HUES64 (cell line): ENCODE measurements around the gene OMD.
"Not testable (repeated sequence)": the region's sequence is repeated elsewhere in the genome, so short reads cannot be mapped to it uniquely, and the experiment has no call there.

ENCODE experiments used
- H3K27ac ChIP-seq: 2 replicates; pipeline ENCODE4 v1.7.0; 2013; ENCODE audit warnings: low read depth, low read length, inconsistent platforms
- H3K27me3 ChIP-seq: 2 replicates; pipeline ENCODE4 v1.6.1; 2013; ENCODE audit warnings: mild to moderate bottlenecking, low read length; ENCODE audit not compliant: insufficient read depth
- H3K36me3 ChIP-seq: 2 replicates; pipeline ENCODE4 v1.6.1; 2013; ENCODE audit warnings: mild to moderate bottlenecking, low read length; ENCODE audit not compliant: insufficient read depth
- H3K4me1 ChIP-seq: 2 replicates; pipeline ENCODE4 v1.6.1; 2013; ENCODE audit warnings: mild to moderate bottlenecking, low read length, moderate library complexity; ENCODE audit not compliant: insufficient read depth
- H3K4me3 ChIP-seq: 2 replicates; pipeline ENCODE4 v1.5.1; 2013; ENCODE audit warnings: mild to moderate bottlenecking, low read length, moderate library complexity
- H3K9ac ChIP-seq: 2 replicates; pipeline ENCODE4 v1.6.1; 2013; ENCODE audit warnings: mild to moderate bottlenecking, low read depth, low read length
- H3K9me3 ChIP-seq: 2 replicates; pipeline ENCODE4 v1.6.1; 2013; ENCODE audit warnings: low read depth, low read length; ENCODE audit not compliant: insufficient read depth
- WGBS: fragments of 150-250, 120-280 bp; methylation state at CpG from one replicate; pipeline ENCODE4 v1.1.7; 2013; ENCODE audit warnings: missing lambda C conversion rate; 5-methylcytosine and 5-hydroxymethylcytosine counted together

Gene OMD

GRCh38 chr9:92411157-92411556 lies 13.1 kb downstream of the OMD start:
- 91% methylated on average over 4 of the region's 4 CpGs for WGBS
- H3K4me3 ChIP-seq, H3K27ac ChIP-seq, H3K36me3 ChIP-seq, H3K9ac ChIP-seq, H3K9me3 ChIP-seq, H3K4me1 ChIP-seq, H3K27me3 ChIP-seq: not testable (repeated sequence)

GRCh38 chr9:92408747-92409478 lies 15.4 kb downstream of the OMD start:
- no peaks in the 10 kb centered on the region for H3K36me3 ChIP-seq
- no peaks in the 10 kb centered on the region for H3K4me1 ChIP-seq
- no peaks in the 10 kb centered on the region for H3K27me3 ChIP-seq
- no peak overlapping the region for H3K4me3 ChIP-seq
- no peak overlapping the region for H3K27ac ChIP-seq
- WGBS: 100% methylated on average over 1 of the region's 2 CpGs
- H3K9ac ChIP-seq: no peak overlapping the region
- H3K9me3 ChIP-seq: no peaks in the 10 kb centered on the region

GRCh38 chr9:92407818-92408217 lies 16.5 kb downstream of the OMD start:
- Histone ChIP-seq H3K36me3 (no peaks in the 10 kb centered on the region), H3K4me3 (no peak overlapping the region), H3K27ac (no peak overlapping the region), H3K9ac (no peak overlapping the region), H3K4me1 (no peaks in the 10 kb centered on the region), H3K27me3 (no peaks in the 10 kb centered on the region), H3K9me3 (no peaks in the 10 kb centered on the region)
- 99% methylated on average over 2 of the region's 2 CpGs for WGBS

- Histone ChIP-seq H3K4me1 (no peaks in the 10 kb centered on the region), H3K9me3 (no peaks in the 10 kb centered on the region), H3K27ac (no peak overlapping the region), H3K4me3 (no peak overlapping the region), H3K9ac (no peak overlapping the region), H3K36me3 (no peaks in the 10 kb centered on the region), H3K27me3 (no peaks in the 10 kb centered on the region)
- 83% methylated on average over 3 of the region's 3 CpGs for WGBS
Observed at GRCh38 chr9:92406477-92406876, 17.8 kb downstream of the OMD start.

- Histone ChIP-seq H3K36me3 (no peaks in the 10 kb centered on the region), H3K27ac (no peak overlapping the region), H3K9me3 (no peaks in the 10 kb centered on the region), H3K4me1 (no peaks in the 10 kb centered on the region), H3K9ac (no peak overlapping the region), H3K4me3 (no peak overlapping the region), H3K27me3 (no peaks in the 10 kb centered on the region)
- WGBS: 87% methylated on average over 4 of the region's 4 CpGs
Observed at GRCh38 chr9:92405818-92406217, 18.5 kb downstream of the OMD start.

- Histone ChIP-seq H3K36me3 (no peaks in the 10 kb centered on the region), H3K9me3 (no peaks in the 10 kb centered on the region), H3K4me1 (no peaks in the 10 kb centered on the region), H3K9ac (no peak within 1 kb of the TSS), H3K4me3 (no peak within 1 kb of the TSS), H3K27ac (no peak within 1 kb of the TSS), H3K27me3 (no peaks in the 10 kb centered on the region)
- WGBS: 97% methylated on average over 4 of the region's 5 CpGs
Observed at GRCh38 chr9:92404042-92404836, 20.0 kb downstream of the OMD start, which contains the start of gene OGN. Gene OGN, minus strand, starts transcription at chr9:92404578. Its CDS starts 1,171 bp downstream, at chr9:92403407.

- no peak overlapping the region for H3K4me3 ChIP-seq
- H3K27me3 ChIP-seq: no peaks in the 10 kb centered on the region
- 97% methylated on average over 4 of the region's 5 CpGs for WGBS
- H3K4me1 ChIP-seq: no peaks in the 10 kb centered on the region
- H3K27ac ChIP-seq: no peak overlapping the region
- H3K9me3 ChIP-seq: no peaks in the 10 kb centered on the region
- no peak overlapping the region for H3K9ac ChIP-seq
- no peaks in the 10 kb centered on the region for H3K36me3 ChIP-seq
Observed at GRCh38 chr9:92402826-92403745, 21.2 kb downstream of the OMD start.

- Histone ChIP-seq H3K9ac (no peak overlapping the region), H3K4me1 (no peaks in the 10 kb centered on the region), H3K27me3 (no peaks in the 10 kb centered on the region), H3K36me3 (no peaks in the 10 kb centered on the region), H3K4me3 (no peak overlapping the region), H3K9me3 (0 out of 2 replicates have a peak, but pooled peaks cover 4% of the 10 kb centered on the region), H3K27ac (no peak overlapping the region)
- WGBS: 86% methylated on average over 1 of the region's 1 CpG
Observed at GRCh38 chr9:92402360-92402759, 21.9 kb downstream of the OMD start.

- H3K27ac ChIP-seq: no peak overlapping the region
- no peak overlapping the region for H3K4me3 ChIP-seq
- 0 out of 2 replicates have a peak, but pooled peaks cover 4% of the 10 kb centered on the region for H3K9me3 ChIP-seq
- WGBS: 100% methylated on average over 3 of the region's 3 CpGs
- no peak overlapping the region for H3K9ac ChIP-seq
- no peaks in the 10 kb centered on the region for H3K4me1 ChIP-seq
- H3K36me3 ChIP-seq: no peaks in the 10 kb centered on the region
- H3K27me3 ChIP-seq: no peaks in the 10 kb centered on the region
Observed at GRCh38 chr9:92397853-92398252, 26.4 kb downstream of the OMD start.

GRCh38 chr9:92395617-92396016 lies 28.7 kb downstream of the OMD start:
- Histone ChIP-seq H3K9ac (no peak overlapping the region), H3K27me3 (no peaks in the 10 kb centered on the region), H3K36me3 (no peaks in the 10 kb centered on the region), H3K9me3 (0 out of 2 replicates have a peak, but pooled peaks cover 4% of the 10 kb centered on the region), H3K27ac (no peak overlapping the region), H3K4me3 (no peak overlapping the region), H3K4me1 (no peaks in the 10 kb centered on the region)
- WGBS: 95% methylated on average over 1 of the region's 1 CpG

GRCh38 chr9:92393686-92394085 lies 30.6 kb downstream of the OMD start:
- Histone ChIP-seq H3K4me1 (no peaks in the 10 kb centered on the region), H3K27me3 (no peaks in the 10 kb centered on the region), H3K36me3 (no peaks in the 10 kb centered on the region), H3K27ac (no peak overlapping the region), H3K4me3 (no peak overlapping the region), H3K9me3 (0 out of 2 replicates have a peak, but pooled peaks cover 4% of the 10 kb centered on the region), H3K9ac (no peak overlapping the region)
- WGBS: 100% methylated on average over 1 of the region's 1 CpG
